ENCODE data around the gene CCN6. TPM values are rescaled to one million over a fixed set of nuclear protein-coding genes. Genes with fewer than 3 reads are reported as not detected.
"Not testable (repeated sequence)": the region's sequence is repeated elsewhere in the genome, so short reads cannot be mapped to it uniquely, and the experiment has no call there.

Gene CCN6
- total and polyA plus RNA-seq, 12 donors, result not detected

DNA sequence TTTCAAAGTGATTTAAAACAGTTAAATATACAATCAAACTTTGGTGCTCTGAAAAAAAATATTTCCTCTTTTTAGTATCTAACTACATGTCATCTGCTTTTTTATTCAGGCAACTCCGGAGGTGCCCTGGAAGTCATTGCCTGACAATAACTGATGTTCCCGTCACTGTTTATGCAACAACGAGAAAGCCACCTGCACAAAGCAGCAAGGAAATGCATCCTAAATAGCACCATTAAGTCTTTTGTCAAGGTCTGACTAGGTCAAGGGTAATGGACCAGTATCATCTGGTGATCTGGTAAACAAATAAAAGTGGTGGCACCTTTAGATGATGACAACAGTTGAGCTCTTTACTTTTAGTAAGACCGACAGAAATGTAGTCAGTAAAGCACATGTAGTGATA is 46.7 kb downstream of the CCN6 start:
- Histone ChIP-seq H3K36me3 (peaks cover 0 to 54% (median 4%) of the 10 kb centered on the region in 9 donors), H3K4me3 (no peak overlapping the region), H3K9me3 (peaks cover 0 to 4% (median 0%) of the 10 kb centered on the region in 11 donors), H3K27ac (peak overlapping the region in 3 of 10 donors; percentile 8 to 63 (median 33)), H3K27me3 (no peaks in the 10 kb centered on the region), H3K4me1 (peaks cover 0 to 18% (median 0%) of the 10 kb centered on the region in 9 donors)
- intact Hi-C loops (cut with DNase I), result no loop called here
- DNase-seq (no peak), ATAC-seq (peak in 7 of 8 donors; percentile 22 to 84 (median 55))
- TF ChIP-seq, protein P1, sequence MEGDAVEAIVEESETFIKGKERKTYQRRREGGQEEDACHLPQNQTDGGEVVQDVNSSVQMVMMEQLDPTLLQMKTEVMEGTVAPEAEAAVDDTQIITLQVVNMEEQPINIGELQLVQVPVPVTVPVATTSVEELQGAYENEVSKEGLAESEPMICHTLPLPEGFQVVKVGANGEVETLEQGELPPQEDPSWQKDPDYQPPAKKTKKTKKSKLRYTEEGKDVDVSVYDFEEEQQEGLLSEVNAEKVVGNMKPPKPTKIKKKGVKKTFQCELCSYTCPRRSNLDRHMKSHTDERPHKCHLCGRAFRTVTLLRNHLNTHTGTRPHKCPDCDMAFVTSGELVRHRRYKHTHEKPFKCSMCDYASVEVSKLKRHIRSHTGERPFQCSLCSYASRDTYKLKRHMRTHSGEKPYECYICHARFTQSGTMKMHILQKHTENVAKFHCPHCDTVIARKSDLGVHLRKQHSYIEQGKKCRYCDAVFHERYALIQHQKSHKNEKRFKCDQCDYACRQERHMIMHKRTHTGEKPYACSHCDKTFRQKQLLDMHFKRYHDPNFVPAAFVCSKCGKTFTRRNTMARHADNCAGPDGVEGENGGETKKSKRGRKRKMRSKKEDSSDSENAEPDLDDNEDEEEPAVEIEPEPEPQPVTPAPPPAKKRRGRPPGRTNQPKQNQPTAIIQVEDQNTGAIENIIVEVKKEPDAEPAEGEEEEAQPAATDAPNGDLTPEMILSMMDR (IDR thresholded peaks at IDR 0.05), result no peak
- 62 to 69% methylated on average over 4 of the region's 4 CpGs for WGBS, 2 donors

DNA sequence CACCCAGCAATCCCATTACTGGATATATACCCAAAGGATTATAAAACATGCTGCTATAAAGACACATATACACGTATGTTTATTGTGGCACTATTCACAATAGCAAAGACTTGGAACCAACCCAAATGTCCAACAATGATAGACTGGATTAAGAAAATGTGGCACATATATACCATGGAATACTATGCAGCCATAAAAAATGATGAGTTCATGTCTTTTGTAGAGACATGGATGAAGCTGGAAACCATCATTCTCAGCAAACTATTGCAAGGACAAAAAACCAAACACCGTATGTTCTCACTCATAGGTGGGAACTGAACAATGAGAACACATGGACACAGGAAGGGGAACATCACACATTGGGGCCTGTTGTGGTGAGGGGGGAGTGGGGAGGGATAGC is 52.1 kb downstream of the CCN6 start:
- H3K27ac ChIP-seq; H3K9me3 ChIP-seq; H3K4me3 ChIP-seq; ATAC-seq; H3K27me3 ChIP-seq; DNase-seq; intact Hi-C loops (cut with DNase I): not testable (repeated sequence)
- H3K4me1 ChIP-seq, result peaks cover 0 to 23% (median 0%) of the 10 kb centered on the region in 9 donors
- 84 to 98% methylated on average over 2 of the region's 2 CpGs for WGBS, 2 donors
- H3K36me3 ChIP-seq, result peaks cover 0 to 81% (median 33%) of the 10 kb centered on the region in 9 donors

DNA sequence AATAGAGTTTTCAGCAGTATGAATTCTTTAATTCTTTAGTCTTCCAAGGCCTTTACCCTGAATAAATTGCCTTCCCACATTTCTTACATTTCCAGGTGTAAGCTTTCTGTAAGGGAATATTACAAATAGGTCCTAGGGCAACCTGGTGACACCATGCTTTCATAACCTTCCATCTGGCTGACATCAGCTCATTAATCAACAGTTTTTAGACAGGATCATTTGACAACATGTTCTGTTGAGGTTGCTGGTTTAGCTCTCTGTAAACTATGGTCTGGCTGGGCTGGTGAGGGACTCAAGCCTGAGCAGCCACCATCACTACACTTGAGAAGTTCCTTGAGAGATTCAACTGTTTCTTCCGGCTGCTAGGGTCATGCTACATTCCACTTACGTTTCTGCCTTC is 52.7 kb downstream of the CCN6 start:
- no peak for DNase-seq
- Histone ChIP-seq H3K27me3 (no peaks in the 10 kb centered on the region), H3K4me3 (no peak overlapping the region), H3K27ac (no peak overlapping the region), H3K4me1 (peaks cover 0 to 18% (median 0%) of the 10 kb centered on the region in 9 donors), H3K36me3 (peaks cover 0 to 81% (median 33%) of the 10 kb centered on the region in 9 donors), H3K9me3 (peaks cover 0 to 4% (median 0%) of the 10 kb centered on the region in 11 donors)
- intact Hi-C loops (cut with DNase I), result no loop called here
- ATAC-seq, result peak in 2 of 8 donors; percentile 27 to 45
- TF ChIP-seq, protein P1 (IDR thresholded peaks at IDR 0.05), result no peak
- WGBS, 2 donors, result 67 to 70% methylated on average over 2 of the region's 2 CpGs

DNA sequence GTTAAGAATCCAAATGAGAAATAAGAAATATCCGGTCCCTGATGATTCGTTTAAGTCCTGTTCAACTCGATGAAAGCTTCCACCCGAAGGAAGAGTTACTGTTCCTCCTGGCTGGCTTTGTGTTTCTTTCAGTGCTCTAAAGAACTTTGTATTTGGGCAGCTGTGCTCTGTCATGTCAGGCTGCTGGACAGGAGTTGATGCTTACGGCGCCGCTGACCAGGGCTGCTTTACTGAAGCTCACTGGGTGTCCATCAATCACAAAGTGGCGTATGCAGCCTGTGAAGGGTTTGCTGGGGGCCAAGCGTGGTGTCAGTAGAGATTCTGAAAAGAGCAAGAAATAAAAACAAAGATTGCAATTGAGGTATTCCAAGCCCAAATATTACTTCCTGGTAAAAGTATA is 55.4 kb downstream of the CCN6 start:
- Histone ChIP-seq H3K27me3 (no peaks in the 10 kb centered on the region), H3K36me3 (peaks cover 0 to 90% (median 41%) of the 10 kb centered on the region in 9 donors), H3K9me3 (peaks cover 0 to 4% (median 0%) of the 10 kb centered on the region in 11 donors), H3K4me3 (no peak overlapping the region), H3K4me1 (peaks cover 0 to 30% (median 11%) of the 10 kb centered on the region in 9 donors), H3K27ac (peak overlapping the region in 3 of 10 donors; percentile 23 to 31 (median 23))
- no peak for DNase-seq
- WGBS, 2 donors, result 63 to 66% methylated on average over 9 of the region's 9 CpGs
- intact Hi-C loops (cut with DNase I), result no loop called here
- TF ChIP-seq, protein P1 (IDR thresholded peaks at IDR 0.05), result no peak
- no peak for ATAC-seq

DNA sequence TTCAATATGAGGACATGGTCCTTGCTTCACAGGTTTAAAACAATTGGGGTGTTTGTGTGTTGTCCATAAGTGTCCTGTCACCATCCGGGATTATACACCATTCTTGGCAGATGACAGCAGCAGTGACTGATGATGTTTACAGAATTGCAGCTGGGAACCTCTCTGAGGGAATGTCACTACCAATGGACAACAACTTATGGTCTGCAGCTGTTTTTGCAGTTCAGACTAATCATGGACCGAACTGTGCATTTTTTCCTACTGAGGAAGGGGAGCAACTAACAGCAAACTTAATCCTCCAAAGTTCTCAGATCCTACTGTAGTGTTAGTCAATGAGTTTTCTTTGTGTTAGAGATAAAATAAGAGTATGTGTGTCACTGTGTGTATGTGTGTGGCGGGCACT is 59.5 kb downstream of the CCN6 start:
- peaks cover 0 to 100% (median 51%) of the 10 kb centered on the region in 9 donors for H3K36me3 ChIP-seq
- intact Hi-C loops (cut with DNase I), result no loop called here
- WGBS, 2 donors, result 49 to 53% methylated on average over 3 of the region's 3 CpGs
- H3K27me3 ChIP-seq, result no peaks in the 10 kb centered on the region
- no peaks in the 10 kb centered on the region for H3K9me3 ChIP-seq
- TF ChIP-seq, protein P1 (IDR thresholded peaks at IDR 0.05), result no peak
- peak overlapping the region in 3 of 10 donors; percentile 27 to 49 (median 46) for H3K27ac ChIP-seq
- DNase-seq, result no peak
- peaks cover 0 to 34% (median 11%) of the 10 kb centered on the region in 9 donors for H3K4me1 ChIP-seq
- H3K4me3 ChIP-seq, result no peak overlapping the region
- peak in 6 of 8 donors; percentile 15 to 65 (median 50) for ATAC-seq

Data from heart right ventricle (tissue), 16 donors.